Liver (tissue), 3 donors: ENCODE measurements around the gene GUCY1A2.
"Not testable (repeated sequence)": the region's sequence is repeated elsewhere in the genome, so short reads cannot be mapped to it uniquely, and the experiment has no call there.

Experiments used
- FOXA1 ChIP-seq: IDR thresholded peaks from 2 replicates; pipeline ENCODE4 v1.6.1; 2016; ENCODE audit warnings: antibody characterized with exemption
- GABPA ChIP-seq, 2 donors: IDR thresholded peaks in 1 of 2; conservative IDR thresholded peaks in 1 of 2; 2 replicates each; pipeline ENCODE4 v1.6.1; 2016; ENCODE audit warnings: antibody characterized with exemption in 2 of 2, mild to moderate bottlenecking in 1 of 2, moderate library complexity in 1 of 2
- HNF4A ChIP-seq, 2 donors: conservative IDR thresholded peaks; 2 replicates each; pipeline ENCODE4 v1.6.1; 2016; ENCODE audit warnings: antibody characterized with exemption in 2 of 2, mild to moderate bottlenecking in 2 of 2
- HNF4G ChIP-seq: IDR thresholded peaks from 2 replicates; pipeline ENCODE4 v1.6.1; 2016; ENCODE audit warnings: antibody characterized with exemption
- JUND ChIP-seq, 2 donors: IDR thresholded peaks; 2 replicates each; pipeline ENCODE4 v1.6.1; 2016; ENCODE audit warnings: antibody characterized with exemption in 2 of 2
- NR2F2 ChIP-seq: IDR thresholded peaks from 2 replicates; pipeline ENCODE4 v1.6.1; 2016; ENCODE audit warnings: antibody characterized with exemption
- RAD21 ChIP-seq, 2 donors: IDR thresholded peaks; 2 replicates each; pipeline ENCODE4 v1.6.1; 2016; ENCODE audit warnings: antibody characterized with exemption in 2 of 2, mild to moderate bottlenecking in 2 of 2
- SP1 ChIP-seq: IDR thresholded peaks from 2 replicates; pipeline ENCODE4 v1.6.1; 2018; ENCODE audit warnings: antibody characterized with exemption, mild to moderate bottlenecking
- TAF1 ChIP-seq: conservative IDR thresholded peaks from 2 replicates; pipeline ENCODE4 v1.6.1; 2016; ENCODE audit warnings: antibody characterized with exemption, mild to moderate bottlenecking
- YY1 ChIP-seq: IDR thresholded peaks from 2 replicates; pipeline ENCODE4 v1.6.1; 2016; ENCODE audit warnings: antibody characterized with exemption, mild to moderate bottlenecking
- TF ChIP-seq, protein P1 (sequence below): fragments of 150-350 bp; IDR thresholded peaks from 2 replicates; pipeline ENCODE4 v1.5.1; 2017; ENCODE audit warnings: improper control_type of control experiment, low read depth, low read length; ENCODE audit not compliant: missing input control
- TF ChIP-seq, protein P2 (sequence below): IDR thresholded peaks from 2 replicates; pipeline ENCODE4 v1.6.1; 2016; ENCODE audit warnings: antibody characterized with exemption
- TF ChIP-seq, protein P3 (sequence below): IDR thresholded peaks from 2 replicates; pipeline ENCODE4 v1.6.1; 2016; ENCODE audit warnings: antibody characterized with exemption, mild to moderate bottlenecking
- TF ChIP-seq, protein P4 (sequence below): IDR thresholded peaks from 2 replicates; pipeline ENCODE4 v1.6.1; 2016; ENCODE audit warnings: antibody characterized with exemption
- donor health status: healthy.
- donor health status: healthy.

DNA sequence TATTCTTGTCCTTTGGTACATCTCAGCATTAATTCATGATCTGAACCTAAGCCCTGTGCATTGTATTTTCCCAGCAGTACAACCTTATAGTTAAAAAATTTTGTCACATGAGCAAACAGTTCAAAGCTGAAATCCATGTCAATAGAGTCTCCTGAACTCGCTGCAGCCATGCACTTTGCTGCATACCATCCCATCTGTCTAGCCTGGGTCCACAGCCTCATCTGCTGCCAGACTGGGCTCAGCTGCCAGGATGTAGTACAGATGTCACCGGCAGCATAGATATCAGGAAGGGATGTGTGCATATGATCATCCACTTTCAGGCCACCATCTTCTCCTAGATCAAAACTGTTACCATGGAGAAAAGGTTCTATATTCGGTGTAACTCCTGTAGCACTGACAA, 191.7 kb downstream of the GUCY1A2 start:
- TF ChIP-seq, protein P1, sequence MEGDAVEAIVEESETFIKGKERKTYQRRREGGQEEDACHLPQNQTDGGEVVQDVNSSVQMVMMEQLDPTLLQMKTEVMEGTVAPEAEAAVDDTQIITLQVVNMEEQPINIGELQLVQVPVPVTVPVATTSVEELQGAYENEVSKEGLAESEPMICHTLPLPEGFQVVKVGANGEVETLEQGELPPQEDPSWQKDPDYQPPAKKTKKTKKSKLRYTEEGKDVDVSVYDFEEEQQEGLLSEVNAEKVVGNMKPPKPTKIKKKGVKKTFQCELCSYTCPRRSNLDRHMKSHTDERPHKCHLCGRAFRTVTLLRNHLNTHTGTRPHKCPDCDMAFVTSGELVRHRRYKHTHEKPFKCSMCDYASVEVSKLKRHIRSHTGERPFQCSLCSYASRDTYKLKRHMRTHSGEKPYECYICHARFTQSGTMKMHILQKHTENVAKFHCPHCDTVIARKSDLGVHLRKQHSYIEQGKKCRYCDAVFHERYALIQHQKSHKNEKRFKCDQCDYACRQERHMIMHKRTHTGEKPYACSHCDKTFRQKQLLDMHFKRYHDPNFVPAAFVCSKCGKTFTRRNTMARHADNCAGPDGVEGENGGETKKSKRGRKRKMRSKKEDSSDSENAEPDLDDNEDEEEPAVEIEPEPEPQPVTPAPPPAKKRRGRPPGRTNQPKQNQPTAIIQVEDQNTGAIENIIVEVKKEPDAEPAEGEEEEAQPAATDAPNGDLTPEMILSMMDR, result not testable (repeated sequence)
- TF ChIP-seq, protein P2, sequence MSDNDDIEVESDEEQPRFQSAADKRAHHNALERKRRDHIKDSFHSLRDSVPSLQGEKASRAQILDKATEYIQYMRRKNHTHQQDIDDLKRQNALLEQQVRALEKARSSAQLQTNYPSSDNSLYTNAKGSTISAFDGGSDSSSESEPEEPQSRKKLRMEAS, result not testable (repeated sequence)
- not testable (repeated sequence) for TF ChIP-seq TAF1; JUND (IDR thresholded peaks at IDR 0.05); HNF4A (conservative IDR thresholded peaks at IDR 0.05); GABPA (IDR thresholded peaks at IDR 0.05 in 1 of 2, conservative IDR thresholded peaks at IDR 0.05 in 1 of 2); YY1; FOXA1; HNF4G; RAD21 (IDR thresholded peaks at IDR 0.05); SP1; NR2F2
- TF ChIP-seq, protein P3, sequence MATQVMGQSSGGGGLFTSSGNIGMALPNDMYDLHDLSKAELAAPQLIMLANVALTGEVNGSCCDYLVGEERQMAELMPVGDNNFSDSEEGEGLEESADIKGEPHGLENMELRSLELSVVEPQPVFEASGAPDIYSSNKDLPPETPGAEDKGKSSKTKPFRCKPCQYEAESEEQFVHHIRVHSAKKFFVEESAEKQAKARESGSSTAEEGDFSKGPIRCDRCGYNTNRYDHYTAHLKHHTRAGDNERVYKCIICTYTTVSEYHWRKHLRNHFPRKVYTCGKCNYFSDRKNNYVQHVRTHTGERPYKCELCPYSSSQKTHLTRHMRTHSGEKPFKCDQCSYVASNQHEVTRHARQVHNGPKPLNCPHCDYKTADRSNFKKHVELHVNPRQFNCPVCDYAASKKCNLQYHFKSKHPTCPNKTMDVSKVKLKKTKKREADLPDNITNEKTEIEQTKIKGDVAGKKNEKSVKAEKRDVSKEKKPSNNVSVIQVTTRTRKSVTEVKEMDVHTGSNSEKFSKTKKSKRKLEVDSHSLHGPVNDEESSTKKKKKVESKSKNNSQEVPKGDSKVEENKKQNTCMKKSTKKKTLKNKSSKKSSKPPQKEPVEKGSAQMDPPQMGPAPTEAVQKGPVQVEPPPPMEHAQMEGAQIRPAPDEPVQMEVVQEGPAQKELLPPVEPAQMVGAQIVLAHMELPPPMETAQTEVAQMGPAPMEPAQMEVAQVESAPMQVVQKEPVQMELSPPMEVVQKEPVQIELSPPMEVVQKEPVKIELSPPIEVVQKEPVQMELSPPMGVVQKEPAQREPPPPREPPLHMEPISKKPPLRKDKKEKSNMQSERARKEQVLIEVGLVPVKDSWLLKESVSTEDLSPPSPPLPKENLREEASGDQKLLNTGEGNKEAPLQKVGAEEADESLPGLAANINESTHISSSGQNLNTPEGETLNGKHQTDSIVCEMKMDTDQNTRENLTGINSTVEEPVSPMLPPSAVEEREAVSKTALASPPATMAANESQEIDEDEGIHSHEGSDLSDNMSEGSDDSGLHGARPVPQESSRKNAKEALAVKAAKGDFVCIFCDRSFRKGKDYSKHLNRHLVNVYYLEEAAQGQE, result not testable (repeated sequence)
- TF ChIP-seq, protein P4, sequence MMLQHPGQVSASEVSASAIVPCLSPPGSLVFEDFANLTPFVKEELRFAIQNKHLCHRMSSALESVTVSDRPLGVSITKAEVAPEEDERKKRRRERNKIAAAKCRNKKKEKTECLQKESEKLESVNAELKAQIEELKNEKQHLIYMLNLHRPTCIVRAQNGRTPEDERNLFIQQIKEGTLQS, result not testable (repeated sequence)
